ENCODE data around the gene CACNA1D.

CACNA1D gene

GRCh38 chr3:53577506-53577905 is 83.1 kb downstream of the CACNA1D start:
- no peak for DNase-seq (ENCODE audit: low read depth in 2 of 2)

GRCh38 chr3:53579636-53580035 is 85.2 kb downstream of the CACNA1D start:
- no peak for DNase-seq (ENCODE audit: low read depth in 2 of 2)

DNA sequence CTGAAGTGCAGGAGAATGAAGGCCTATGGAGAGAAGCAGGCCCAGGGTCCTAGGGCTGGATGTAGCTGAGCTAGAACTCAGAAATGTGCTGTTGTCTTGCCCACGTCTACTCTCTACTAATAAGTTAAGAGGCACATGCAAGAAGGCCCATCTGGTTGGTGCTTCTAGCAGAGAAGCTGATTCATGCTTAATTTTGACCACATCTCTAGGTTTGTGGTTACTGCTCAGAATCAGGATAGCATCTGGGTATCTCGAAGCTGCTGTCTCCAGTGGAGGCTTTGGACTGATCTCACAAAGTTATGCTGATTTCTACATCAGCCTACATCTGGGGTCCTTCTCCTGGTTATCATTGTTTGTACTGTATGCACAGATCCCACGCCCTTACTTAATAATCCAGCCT is 87.3 kb downstream of the CACNA1D start:
- no peak for DNase-seq (ENCODE audit: low read depth in 2 of 2)

GRCh38 chr3:53583161-53583690 is 88.8 kb downstream of the CACNA1D start:
- DNase-seq (ENCODE audit: low read depth in 2 of 2) = no peak

DNA sequence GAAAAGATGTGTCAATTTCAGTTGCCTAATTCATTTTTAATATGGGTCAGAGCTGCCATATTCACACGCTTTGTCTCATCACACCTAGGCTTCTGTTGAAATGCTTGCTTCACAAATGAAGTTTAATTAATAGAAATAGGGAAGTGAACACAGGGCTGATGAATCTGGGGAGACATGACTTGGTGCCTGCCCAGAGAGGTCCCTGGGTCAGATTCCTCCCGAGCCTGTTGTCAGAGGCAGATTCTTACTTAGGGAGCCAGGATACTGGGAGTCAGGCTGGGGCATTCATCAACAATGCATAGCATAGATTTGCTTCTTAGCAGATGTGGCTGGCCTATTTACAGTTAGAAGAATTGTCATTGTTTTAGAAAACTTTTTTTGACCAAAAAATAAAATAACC is 90.6 kb downstream of the CACNA1D start:
- no peak for DNase-seq (ENCODE audit: low read depth in 2 of 2)

DNA sequence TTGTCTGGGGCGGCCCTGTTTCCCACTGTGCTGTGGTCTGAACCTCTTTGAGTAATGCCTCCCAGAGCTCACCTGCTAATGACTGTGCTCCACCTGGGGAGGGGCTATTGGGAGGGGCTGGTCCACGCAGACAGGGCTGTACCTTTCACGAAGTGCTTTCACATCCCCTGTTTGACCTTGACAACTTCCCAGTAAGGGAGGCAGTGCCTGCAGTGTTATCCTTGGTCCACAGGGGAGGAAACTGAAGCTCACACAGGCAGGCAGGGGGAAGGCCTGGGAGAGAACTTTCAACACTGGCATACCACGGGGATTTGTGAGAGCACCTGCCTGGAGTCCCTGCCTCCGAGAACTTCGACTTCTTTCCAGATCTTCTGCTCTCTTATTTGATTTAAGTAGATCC is 91.2 kb downstream of the CACNA1D start:
- DNase-seq (ENCODE audit: low read depth in 2 of 2) = no peak

DNA sequence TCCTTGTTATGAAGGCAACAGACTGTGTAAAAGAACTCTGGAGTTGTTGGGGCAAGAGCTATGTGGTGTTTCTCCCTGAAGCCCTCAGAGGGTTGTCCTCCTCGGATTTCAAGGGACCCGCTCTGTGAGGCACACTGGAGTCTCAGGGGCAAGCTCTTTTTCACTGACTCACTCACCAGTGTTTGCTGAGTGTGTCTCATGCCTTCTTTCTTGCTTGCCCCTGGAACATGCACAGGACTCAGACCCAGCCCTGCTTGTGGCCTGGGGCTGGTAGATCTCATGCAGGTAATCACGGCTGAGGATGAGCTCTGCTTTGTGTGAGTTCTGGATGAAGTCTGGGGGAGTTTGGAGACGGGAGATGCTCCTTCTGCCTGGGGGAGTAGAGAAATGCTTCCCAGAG is 93.7 kb downstream of the CACNA1D start:
- DNase-seq (ENCODE audit: low read depth in 2 of 2) = no peak

DNA sequence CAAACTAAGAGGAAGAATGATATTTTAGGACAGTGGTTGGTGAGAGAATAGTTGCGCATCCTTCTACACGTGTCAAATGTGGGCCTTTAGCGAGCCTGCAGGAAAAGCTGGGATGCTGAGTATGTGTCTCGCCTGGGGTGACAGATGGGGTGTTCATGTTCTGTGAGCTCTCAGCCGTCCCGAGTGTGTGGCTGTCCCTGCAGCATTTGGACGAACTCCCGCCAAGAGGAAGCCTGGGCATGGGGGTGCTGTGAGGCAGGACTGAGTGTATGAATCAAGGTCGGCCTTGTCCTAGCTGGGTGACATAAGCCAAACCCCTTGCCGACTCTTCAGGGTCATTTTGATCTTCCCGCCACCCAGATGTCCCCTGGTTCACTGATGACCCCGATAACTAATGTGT is 94.8 kb downstream of the CACNA1D start:
- no peak for DNase-seq (ENCODE audit: low read depth in 2 of 2)

DNA sequence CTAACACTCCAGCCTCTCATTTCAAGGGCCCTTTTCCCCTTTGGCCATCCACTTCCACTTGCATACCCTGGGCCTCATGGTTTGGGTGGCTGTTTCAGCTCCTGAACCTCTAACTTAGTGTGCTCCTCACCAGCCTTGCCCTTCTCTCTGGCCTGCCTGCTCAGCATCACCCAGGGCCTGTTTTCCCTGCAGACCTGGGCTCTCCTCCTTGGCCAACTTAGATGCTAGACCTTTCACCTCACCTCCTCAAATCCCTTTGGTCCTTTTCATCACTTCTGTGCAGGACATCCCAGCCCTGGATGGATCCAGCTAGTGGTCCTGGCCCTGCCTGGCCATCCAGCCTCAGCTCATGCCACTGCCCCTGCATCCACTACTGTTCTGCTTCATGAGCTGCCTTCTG is 95.4 kb downstream of the CACNA1D start:
- DNase-seq (ENCODE audit: low read depth in 2 of 2) = no peak

GRCh38 chr3:53590606-53591005 is 96.2 kb downstream of the CACNA1D start:
- DNase-seq (ENCODE audit: low read depth in 2 of 2) = no peak

- DNase-seq (ENCODE audit: low read depth in 2 of 2) = no peak
Measured at GRCh38 chr3:53591646-53592045, 97.2 kb downstream of the CACNA1D start.

- DNase-seq (ENCODE audit: low read depth in 2 of 2) = no peak
Measured at GRCh38 chr3:53592862-53593261, 98.5 kb downstream of the CACNA1D start.

DNA sequence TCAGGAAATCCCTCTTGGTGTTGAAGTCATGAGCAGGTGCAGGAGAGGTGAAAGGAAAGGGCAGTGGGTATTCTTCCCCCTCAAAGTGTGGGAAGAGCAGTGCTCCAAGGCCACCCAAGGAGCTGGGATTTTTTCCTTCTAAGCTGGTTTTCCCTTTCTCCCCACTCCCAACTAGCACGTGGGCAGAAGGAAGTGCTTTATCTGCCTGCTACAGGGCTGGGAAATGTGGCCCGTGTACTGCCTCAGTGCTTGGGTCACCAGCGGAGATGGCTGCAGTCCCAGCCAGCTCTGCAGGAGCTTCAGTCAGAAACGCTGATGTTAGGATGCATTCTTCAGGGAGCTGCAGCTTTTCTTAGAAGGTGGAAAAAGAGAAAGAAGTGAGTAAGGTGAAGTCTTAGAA is 99.2 kb downstream of the CACNA1D start:
- no peak for DNase-seq (ENCODE audit: low read depth in 2 of 2)

- no peak for DNase-seq (ENCODE audit: low read depth in 2 of 2)
Measured at GRCh38 chr3:53594276-53594675, 99.9 kb downstream of the CACNA1D start.

GRCh38 chr3:53595660-53596059 is 101.2 kb downstream of the CACNA1D start:
- DNase-seq (ENCODE audit: low read depth in 2 of 2) = no peak

- no peak for DNase-seq (ENCODE audit: low read depth in 2 of 2)
Measured at GRCh38 chr3:53597136-53597915, 102.9 kb downstream of the CACNA1D start.

GRCh38 chr3:53599771-53600170 is 105.4 kb downstream of the CACNA1D start:
- no peak for DNase-seq (ENCODE audit: low read depth in 2 of 2)

- DNase-seq (ENCODE audit: low read depth in 2 of 2) = no peak
Measured at GRCh38 chr3:53602866-53603265, 108.5 kb downstream of the CACNA1D start.

- DNase-seq (ENCODE audit: low read depth in 2 of 2) = no peak
Measured at GRCh38 chr3:53604232-53604631, 109.8 kb downstream of the CACNA1D start.

GRCh38 chr3:53606793-53607192 is 112.4 kb downstream of the CACNA1D start:
- DNase-seq (ENCODE audit: low read depth in 2 of 2) = no peak

DNA sequence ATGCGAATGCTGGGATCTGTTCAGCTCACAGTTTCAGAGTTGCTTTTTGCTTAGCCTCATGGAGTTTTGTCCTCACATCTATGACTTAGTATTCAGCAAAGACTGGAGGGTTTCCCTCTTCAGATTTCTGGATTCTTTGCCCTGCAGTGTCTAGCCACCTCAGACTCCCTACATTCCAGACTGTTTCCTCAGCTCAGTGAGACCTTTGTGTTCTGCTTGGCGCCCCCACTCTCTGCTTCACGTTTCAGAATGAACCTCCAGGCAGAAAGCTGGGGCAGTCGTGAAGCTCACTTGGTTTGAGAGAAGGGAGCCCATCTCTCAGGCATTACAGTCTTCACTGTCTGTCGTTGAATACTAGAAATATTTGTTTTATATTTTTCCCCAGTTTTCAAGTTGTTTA is 118.1 kb downstream of the CACNA1D start:
- no peak for DNase-seq (ENCODE audit: low read depth in 2 of 2)

DNA sequence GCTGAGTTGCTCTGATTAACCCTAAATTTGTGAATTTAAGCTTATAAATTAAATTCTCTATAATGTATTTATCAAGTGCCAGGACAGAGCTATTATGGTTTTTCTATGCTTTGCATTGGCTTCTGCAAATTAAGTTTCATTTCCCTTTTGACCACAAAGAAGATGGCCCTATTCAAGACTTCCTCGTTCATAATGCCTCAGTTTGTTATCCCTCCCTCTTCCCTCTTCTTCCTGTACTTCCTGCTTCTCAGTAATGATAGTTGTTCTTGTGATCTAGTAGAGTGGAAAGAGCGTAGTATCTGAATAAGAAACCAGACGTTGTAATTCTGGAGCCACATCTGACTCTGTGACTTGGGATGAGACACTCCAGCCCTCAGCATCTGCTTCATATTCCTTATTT is 118.7 kb downstream of the CACNA1D start:
- no peak for DNase-seq (ENCODE audit: low read depth in 2 of 2)

- DNase-seq (ENCODE audit: low read depth in 2 of 2) = no peak
Measured at GRCh38 chr3:53614307-53614706, 119.9 kb downstream of the CACNA1D start.

DNA sequence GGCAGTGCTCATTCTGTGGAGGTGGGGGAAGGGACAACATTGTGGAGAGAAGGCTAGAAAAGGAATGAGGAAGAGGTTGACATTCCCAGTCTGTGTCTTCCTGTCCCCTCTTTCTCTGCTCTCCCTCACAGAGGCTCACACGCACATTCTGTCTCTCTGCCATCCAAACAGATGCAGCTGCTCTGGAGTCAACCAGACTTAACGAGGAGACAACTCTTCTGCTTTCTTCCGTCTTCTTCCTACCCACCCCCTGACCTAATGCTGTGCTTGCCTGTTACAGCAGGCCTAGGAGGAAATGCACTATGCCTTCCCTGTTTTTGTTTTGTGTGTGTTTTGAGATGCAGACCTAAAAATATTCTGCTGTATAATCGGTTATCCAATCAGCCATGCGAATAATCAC is 121.9 kb downstream of the CACNA1D start:
- no peak for DNase-seq (ENCODE audit: low read depth in 2 of 2)

All from stimulated activated CD8-positive, alpha-beta memory T cell treated with anti-CD3 and anti-CD28 coated beads, Interleukin-7, amount 100 ng/mL, for 1 hour (primary cell).